CD4-positive, alpha-beta T cell treated with Interleukin-17A for 4 hours (primary cell): Measurements from ENCODE around the gene SMYD4.
"Not testable (repeated sequence)": the region's sequence is repeated elsewhere in the genome, so short reads cannot be mapped to it uniquely, and the experiment has no call there.

ENCODE experiments used
- DNase-seq: peaks from one replicate; pipeline ENCODE4 v3.0.0-alpha.2; 2020; ENCODE audit warnings: mixed read lengths

Gene SMYD4

DNA sequence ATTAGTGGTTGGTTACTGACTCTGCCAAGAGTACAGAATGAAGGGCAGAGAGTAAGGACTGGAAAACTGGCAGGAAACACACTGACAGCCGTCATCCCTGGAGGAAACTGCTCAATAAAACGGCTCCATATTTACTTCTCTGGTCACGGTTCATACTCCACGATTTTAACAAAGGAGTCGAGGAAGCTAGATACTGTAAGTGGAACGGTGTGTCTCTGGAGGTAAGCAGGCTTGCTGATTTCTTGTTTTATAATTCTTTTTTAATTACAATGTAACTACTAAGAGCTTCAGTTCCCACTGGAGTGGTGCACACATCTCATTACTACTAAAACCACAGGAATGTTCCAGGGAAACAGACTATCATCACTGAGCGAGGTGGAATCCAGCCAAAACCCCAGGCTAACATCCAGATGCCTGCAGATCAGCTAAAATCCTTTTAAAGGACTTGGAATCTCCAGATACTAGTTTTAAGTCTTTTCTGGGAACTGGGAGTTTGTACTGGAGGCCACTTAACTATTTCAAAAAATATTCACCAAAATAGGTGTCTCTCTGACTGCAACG lies 50.1 kb downstream of the SMYD4 start:
- DNase-seq = no peak

DNA sequence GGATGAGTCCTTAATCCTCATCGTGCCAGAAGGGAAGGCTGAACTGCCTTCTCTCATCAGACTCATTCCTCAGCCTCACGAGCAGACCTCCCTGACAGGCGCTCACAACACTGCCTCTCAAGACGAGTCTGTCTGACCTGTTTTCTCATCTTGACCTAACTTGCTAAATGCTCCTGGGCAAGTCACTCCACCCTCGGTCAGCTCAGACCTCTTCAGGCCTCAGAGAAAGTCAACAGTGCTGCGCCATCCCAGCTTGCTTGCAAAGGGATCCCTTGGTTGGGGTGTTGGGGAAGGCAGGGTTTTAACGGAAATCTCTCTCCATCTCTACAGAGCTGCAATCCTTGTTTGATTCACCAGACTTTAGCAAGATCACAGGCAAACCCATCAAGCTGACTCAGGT lies 52.8 kb downstream of the SMYD4 start:
- no peak for DNase-seq

DNA sequence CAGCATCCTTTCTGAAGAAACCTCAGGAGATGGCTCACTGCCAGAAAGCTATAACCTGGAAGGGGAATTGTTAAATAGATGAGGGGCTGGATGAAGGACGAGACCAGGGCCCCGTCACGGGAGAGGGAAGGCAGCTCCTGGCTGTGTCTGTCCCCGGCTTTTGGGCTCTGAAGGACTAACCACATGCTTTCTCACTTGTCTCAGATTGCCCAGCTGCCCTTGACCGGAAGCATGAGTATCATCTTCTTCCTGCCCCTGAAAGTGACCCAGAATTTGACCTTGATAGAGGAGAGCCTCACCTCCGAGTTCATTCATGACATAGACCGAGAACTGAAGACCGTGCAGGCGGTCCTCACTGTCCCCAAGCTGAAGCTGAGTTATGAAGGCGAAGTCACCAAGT lies 53.4 kb downstream of the SMYD4 start:
- DNase-seq = no peak

DNA sequence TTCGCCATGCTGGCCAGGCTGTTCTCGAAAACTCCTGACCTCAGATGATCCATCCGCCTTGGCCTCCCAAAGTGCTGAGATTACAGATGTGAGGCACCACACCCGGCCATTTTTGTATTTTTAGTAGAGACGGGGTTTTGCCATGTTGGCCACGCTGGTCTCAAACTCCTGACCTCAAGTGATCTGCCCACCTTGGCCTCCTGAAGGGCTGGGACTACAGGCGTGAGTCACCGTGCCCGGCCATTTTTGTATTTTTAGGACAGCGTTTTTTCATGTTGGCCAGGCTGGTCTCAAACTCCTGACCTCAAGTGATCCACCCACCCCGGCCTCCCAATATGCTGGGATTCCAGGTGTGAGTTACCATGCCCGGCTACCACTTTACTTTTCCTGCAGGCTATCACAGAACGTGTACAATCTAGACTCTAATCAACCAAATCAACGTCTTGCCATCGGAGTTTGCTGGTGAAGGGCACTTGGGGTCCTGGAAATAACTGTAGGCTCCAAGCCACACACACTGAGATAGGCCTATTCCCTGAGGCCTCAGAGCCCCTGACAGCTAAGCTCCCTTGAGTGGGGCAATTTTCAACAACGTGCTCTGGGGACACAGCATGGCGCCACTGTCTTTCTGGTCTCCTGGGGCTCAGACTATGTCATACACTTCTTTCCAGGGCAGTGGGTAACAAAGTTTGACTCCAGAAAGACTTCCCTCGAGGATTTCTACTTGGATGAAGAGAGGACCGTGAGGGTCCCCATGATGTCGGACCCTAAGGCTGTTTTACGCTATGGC lies 55.1 kb downstream of the SMYD4 start:
- no peak for DNase-seq

DNA sequence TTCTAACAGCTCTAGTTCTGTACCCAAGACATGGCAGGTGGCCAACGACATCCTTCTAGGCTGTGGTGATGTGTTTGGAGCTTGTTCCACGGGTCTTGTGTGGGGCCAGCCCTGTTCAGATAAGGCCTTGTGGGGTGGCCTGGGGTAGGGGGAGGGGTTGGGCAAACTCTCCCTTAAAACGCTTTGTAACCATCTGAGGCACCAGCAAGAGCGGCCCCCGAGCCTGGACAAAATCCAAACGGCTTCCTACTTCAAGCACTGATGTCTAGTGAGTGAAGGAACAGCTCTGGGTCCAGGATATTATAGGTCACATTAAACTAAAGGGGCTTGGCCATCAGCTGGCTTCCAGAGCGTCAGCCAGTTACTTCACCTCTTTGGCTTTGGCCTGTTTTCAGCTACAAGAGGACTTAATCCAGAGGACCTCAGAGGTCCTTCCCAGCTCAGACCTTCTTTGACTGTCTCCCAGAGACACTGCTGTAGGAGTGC lies 56.0 kb downstream of the SMYD4 start:
- DNase-seq = no peak

DNA sequence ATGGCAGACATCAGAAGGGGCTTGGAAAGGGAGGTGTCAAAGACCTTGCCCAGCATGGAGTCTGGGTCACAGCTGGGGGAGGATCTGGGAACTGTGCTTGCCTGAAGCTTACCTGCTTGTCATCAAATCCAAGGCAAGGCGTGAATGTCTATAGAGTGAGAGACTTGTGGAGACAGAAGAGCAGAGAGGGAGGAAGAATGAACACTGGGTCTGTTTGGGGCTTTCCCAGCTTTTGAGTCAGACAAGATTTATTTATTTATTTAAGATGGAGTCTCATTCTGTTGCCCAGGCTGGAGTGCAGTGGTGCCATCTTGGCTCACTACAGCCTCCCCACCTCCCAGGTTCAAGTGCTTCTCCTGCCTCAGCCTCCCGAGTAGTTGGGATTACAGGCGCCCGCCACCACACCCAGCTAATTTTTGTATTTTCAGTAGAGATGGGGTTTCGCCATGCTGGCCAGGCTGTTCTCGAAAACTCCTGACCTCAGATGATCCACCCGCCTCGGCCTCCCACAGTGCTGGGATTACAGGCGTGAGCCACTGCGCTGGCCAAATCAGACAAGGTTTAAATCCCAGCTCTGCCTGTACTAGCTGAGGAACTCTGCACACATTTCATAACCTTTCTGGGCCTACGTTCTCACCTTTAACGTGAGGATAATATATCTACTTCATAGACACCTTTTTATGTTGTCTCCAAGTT lies 56.6 kb downstream of the SMYD4 start:
- not testable (repeated sequence) for DNase-seq

DNA sequence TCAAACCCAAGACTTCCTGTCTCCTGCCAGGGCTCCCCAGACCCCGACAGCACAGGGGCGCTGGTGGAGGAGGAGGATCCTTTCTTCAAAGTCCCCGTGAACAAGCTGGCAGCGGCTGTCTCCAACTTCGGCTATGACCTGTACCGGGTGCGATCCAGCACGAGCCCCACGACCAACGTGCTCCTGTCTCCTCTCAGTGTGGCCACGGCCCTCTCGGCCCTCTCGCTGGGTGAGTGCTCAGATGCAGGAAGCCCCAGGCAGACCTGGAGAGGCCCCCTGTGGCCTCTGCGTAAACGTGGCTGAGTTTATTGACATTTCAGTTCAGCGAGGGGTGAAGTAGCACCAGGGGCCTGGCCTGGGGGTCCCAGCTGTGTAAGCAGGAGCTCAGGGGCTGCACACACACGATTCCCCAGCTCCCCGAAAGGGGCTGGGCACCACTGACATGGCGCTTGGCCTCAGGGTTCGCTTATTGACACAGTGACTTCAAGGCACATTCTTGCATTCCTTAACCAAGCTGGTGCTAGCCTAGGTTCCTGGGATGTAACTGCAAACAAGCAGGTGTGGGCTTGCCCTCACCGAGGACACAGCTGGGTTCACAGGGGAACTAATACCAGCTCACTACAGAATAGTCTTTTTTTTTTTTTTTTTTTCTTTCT lies 59.8 kb downstream of the SMYD4 start:
- DNase-seq = peak; percentile 27

DNA sequence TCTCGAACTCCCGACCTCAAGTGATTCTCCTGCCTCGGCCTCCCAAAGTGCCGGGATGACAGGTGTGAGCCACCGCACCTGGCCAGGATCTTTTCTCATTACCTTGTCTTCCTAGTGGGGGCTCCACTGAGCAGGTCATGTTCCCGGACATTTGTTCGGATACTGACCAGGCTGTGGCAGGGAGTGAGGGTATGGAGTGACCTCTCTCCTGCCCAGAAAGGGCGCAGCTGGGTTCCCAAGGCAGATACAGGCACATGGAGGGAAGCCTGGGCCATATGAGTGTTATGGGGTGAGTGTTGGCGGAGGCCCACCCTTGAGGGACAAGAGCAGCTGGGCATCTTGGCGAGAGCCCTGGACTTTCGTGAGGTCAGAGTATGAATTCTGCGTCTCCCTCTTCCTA lies 62.3 kb downstream of the SMYD4 start:
- no peak for DNase-seq

DNA sequence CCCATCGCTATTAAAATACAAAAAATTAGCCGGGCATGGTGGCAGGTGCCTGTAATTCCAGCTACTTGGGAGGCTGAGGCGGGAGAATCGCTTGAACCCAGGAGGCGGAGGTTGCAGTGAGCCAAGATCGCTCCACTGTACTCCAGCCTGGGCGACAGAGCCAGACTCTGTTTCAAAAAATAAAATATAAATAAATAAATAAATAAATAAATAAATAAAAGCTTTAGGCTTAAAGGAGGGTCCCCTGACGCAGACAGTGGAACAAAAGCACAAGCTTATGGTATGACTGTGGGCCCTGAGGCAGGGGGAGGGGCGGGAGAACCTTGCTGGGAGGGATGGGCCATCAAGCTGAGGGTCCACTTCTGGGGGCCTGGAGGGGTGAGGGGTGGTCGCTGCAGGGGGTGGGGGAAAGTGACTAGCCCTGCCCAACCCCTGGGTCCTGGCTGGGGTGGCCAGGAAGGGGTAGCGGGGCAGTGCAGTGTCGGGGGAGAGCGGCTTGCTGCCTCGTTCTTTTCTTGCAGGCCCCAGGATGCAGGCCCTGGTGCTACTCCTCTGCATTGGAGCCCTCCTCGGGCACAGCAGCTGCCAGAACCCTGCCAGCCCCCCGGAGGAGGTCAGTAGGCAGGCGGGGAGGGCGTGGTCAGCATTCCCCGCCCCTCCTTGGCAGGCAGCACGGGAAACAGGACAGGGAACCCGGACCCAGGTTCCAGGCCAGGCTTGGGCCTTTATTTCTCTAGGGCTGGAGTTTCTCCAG lies 63.1 kb downstream of the SMYD4 start:
- no peak for DNase-seq

DNA sequence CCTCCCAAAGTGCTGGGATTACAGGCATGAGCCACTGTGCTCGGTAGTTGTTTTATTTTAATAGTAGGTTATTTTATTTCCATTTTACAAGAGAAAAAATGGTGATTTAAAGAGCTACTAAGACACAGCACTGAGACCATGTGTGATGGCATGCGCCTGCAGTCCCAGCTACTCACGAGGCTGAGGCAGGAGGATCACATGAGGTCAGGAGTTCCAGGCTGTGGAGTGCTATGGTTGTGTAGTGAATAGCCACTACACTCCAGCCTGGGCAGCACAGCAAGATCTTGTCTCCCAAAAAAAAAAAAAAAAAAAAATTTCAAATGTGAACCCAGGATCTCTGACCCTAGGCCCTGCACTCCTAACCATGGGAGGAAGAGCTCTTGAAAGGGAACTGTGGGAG lies 64.1 kb downstream of the SMYD4 start:
- DNase-seq = no peak

DNA sequence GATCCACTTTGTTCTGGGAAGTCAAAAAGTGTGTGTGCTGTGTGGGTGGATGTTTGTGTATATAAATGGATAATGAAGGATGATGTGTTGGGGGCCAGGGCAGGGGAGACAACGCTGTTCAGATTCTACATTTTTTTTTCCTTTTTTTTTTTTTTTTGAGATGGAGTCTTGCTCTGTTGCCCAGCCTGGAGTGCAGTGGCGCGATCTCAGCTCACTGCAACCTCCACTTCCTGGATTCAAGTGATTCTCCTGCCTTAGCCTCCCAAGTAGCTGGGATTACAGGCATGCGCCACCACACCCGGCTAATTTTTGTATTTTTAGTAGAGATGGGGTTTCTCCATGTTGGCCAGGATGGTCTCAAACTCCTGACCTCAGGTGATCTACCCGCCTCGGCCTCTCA lies 65.0 kb downstream of the SMYD4 start:
- not testable (repeated sequence) for DNase-seq

DNA sequence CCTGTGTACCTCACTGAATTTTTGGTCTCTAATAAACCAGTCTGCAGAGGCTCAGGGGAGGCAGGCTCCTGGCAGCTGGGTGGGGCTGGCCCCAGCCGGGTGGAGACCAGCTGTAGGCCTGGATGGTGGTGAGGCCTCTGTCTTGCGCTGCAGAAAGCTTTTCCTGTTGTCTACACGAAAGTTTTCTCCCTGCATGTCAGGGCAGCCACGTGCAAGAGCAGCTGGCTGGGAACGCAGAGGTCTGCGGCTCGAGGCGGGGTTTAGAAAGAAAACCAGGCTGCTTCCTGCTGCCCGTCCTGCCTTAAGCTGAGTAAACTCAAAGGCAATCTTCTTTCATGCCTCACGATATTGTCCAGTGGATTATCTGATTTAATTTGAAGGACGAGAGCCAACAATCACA lies 65.4 kb downstream of the SMYD4 start:
- peak; percentile 78 for DNase-seq

DNA sequence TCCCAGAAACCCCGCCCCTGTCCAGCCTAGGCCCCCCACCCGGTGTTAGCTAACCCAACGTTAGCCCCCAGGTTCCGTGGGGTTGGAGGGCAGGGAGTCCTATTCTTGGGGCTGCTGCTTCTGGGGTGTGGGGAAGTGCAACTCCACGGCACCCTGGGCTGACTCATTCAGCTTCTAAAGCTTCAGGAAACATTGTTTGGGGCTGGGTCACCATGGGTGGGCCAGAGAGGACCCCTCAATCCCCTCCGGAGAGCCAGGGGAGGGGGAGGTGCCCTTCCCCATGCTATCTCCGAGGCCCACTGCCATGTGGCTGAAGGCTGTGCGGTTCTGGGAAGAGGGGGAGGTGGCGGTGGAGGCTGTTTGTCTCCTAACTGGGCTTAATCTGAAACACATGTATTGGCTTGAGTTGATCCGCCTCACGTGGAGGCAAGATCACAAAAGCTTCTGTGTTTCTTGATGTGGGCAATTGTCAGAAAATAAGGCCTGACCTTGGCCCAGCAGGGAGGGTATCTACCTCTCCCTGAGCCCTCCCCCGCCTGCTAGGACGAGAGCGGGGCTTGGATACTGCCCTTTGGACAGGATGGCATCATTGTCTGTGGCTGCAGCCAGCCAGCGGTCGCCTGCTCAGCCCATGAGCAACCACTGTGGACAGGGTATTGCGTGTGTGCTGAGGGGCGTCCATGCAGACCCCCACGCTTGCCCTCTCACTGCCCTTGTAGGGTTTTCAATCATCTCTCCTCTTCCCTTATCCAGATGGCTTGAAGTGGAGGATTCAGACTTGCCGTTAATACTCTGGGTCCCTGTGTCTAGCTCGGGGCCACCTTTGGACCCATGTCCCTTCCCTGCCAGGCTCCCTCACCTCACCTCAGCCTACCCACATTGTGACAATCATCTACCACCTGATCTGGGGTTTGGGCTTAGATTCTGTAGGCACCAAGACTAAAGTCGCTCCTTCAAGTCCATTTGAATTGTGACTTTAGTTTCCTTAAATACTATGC lies 66.5 kb downstream of the SMYD4 start:
- DNase-seq = peak; percentile 51

DNA sequence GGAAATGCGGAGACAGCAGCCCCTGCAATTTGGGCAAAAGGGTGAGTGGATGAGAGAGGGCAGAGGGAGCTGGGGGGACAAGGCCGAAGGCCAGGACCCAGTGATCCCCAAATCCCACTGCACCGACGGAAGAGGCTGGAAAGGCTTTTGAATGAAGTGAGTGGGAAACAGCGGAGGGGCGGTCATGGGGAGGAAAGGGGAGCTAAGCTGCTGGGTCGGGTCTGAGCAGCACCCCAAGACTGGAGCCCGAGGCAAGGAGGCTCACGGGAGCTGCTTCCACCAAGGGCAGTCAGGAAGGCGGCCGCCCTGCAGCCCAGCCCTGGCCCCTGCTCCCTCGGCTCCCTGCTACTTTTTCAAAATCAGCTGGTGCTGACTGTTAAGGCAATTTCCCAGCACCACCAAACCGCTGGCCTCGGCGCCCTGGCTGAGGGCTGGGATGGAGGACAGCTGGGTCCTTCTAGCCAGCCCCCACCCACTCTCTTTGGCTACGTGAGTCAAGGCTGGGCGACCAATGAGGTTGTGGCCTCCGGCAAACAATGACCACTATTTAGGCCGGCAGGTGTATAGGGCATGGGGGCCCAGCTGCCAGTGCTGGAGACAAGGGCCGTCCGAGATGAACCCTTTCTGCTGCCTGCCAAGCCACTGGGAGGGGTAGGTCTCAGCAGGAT lies 67.3 kb downstream of the SMYD4 start:
- no peak for DNase-seq

DNA sequence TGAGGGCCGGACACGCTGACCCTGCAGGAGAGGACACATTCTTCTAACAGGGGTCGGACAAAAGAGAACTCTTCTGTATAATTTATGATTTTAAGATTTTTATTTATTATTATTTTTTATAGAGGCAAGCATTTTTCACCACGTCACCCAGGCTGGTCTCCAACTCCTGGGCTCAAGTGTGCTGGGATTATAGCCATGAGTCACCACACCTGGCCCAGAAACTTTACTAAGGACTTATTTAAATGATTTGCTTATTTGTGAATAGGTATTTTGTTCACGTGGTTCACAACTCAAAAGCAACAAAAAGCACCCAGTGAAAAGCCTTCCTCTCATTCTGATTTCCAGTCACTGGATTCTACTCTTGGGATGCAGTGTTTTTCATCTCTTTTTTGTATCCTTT lies 70.2 kb downstream of the SMYD4 start:
- DNase-seq = no peak

DNA sequence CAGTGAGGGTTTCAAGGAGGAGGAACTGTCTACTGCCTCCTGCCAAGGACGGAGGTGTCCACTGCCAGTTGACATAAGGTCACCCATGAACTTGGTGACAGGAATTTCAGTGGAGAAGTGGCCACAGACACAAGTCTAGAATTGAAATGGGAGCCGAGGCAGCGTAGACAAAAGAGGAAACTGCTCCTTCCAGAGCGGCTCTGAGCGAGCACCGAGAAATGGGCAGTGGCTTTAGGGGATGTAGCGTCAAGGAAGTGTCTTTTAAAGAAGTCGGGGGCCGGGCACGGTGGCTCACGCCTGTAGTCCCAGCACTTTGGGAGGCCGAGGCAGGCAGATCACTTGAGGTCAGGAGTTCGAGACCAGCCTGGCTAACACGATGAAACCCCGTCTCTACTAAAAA lies 70.9 kb downstream of the SMYD4 start:
- DNase-seq = no peak

DNA sequence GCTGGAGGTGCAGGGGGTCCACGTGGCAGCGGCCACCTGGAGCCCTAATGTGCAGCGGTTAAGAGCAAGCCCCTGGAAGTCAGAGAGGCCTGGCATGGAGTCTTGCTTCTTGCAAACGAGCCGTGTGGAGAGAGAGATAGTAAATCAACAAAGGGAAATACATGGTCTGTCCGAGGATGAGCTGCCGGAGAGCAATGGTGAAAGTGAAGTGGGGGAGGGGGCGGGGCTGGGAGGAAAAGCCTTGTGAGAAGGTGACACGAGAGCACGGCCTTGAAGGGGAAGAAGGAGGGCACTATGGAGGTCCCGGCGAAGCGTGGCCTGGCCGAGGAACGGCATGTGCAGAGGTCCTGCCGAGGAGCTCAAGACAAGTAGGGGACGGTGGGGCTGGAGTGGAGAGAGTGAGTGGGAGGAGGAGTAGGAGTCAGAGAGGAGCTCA lies 73.9 kb downstream of the SMYD4 start:
- no peak for DNase-seq

DNA sequence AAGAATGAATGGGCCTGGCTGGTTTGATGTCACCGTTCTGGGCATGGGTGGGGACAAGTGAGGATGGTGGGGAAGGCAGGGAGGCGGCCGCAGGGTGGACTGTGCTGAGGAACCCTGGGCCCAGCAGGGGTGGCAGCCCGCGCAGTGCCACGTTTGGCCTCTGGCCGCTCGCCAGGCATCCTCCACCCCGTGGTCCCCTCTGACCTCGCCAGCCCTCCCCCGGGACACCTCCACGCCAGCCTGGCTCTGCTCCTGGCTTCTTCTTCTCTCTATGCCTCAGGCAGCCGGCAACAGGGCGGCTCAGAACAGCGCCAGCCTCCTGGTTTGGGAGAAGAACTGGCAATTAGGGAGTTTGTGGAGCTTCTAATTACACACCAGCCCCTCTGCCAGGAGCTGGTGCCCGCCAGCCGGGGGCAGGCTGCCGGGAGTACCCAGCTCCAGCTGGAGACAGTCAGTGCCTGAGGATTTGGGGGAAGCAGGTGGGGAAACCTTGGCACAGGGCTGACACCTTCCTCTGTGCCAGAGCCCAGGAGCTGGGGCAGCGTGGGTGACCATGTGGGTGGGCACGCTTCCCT lies 74.4 kb downstream of the SMYD4 start:
- DNase-seq = no peak

DNA sequence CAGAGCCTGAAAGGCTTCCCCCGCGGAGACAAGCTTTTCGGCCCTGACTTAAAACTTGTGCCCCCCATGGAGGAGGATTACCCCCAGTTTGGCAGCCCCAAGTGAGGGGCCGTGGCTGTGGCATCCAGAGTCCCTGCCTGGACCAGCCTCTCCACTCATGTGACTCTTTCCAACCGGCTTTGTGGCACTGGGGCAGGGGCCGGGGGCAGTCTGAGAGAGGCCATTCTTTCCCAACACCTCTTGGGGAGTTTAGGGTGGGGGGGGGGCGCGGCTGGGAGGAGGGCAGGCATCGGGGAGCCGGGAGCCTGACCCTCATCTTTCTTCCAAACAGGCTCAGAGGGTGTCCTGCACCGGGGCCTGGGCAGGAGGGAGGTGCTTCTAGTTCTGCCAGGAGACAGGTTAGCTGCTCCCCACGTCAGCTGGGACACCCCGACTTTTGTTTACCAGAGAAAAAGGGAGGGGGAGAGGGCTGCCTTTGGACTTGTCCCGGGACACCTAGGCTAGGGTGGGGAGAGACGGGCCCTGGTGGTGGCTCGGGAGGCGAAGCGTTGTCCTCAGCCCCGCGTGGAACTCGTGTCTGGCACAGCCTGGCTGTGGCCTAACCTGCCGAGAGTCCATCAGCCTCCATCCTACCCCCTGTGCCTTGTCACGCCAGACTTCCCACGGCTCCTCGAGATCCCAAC lies 75.1 kb downstream of the SMYD4 start:
- no peak for DNase-seq
